ENCODE data around the gene ZC3H12C. TPM values are rescaled to one million over a fixed set of nuclear protein-coding genes. Genes with fewer than 3 reads are reported as not detected.
A peak's percentile ranks its signal among the peaks of the same experiment; 100 is the strongest.

Gene ZC3H12C
- total RNA-seq, 2 experiments from 2014 or later = 0.08 to 0.18 TPM

GRCh38 chr11:110079726-110080125 lies 13.5 kb upstream of the ZC3H12C start:
- ATAC-seq (no peak), DNase-seq (no peak)
- Mint-ChIP-seq H3K27me3 (ENCODE audit: low read depth) (peaks cover 8% of the 10 kb centered on the region), H3K4me1 (ENCODE audit: low read depth) (peaks cover 8% of the 10 kb centered on the region), H3K27ac (no peak overlapping the region), H3K9me3 (ENCODE audit: insufficient read depth) (no peaks in the 10 kb centered on the region), H3K36me3 (ENCODE audit: low read depth) (no peaks in the 10 kb centered on the region), H3K4me3 (no peak overlapping the region)
- ChIA-PET CTCF (interaction anchor here (1.1 kb wide), 1 partner anchor 374 kb away, joined by 3 read pairs; no protein-coding TSS in a partner anchor), POLR2A (no interaction called here)

GRCh38 chr11:110081462-110082376 lies 11.5 kb upstream of the ZC3H12C start:
- Mint-ChIP-seq H3K4me1 (ENCODE audit: low read depth) (peaks cover 5% of the 10 kb centered on the region), H3K27ac (no peak overlapping the region), H3K27me3 (ENCODE audit: low read depth) (peaks cover 13% of the 10 kb centered on the region), H3K36me3 (ENCODE audit: low read depth) (no peaks in the 10 kb centered on the region), H3K4me3 (no peak overlapping the region), H3K9me3 (ENCODE audit: insufficient read depth) (no peaks in the 10 kb centered on the region)
- ChIA-PET POLR2A (no interaction called here), CTCF (interaction anchor here (0.7 kb wide), 1 partner anchor 130 kb away, joined by 3 read pairs; no protein-coding TSS in a partner anchor)
- DNase-seq = no peak
- ATAC-seq = no peak

- Mint-ChIP-seq H3K36me3 (ENCODE audit: low read depth) (no peaks in the 10 kb centered on the region), H3K27ac (no peak overlapping the region), H3K4me1 (ENCODE audit: low read depth) (peaks cover 3% of the 10 kb centered on the region), H3K9me3 (ENCODE audit: insufficient read depth) (no peaks in the 10 kb centered on the region), H3K27me3 (ENCODE audit: low read depth) (peaks cover 16% of the 10 kb centered on the region), H3K4me3 (no peak overlapping the region)
- DNase-seq (no peak), ATAC-seq (no peak)
- POLR2A ChIA-PET = interaction anchor here (0.9 kb wide), 1 partner anchor 96 kb away, joined by 3 read pairs; no protein-coding TSS in a partner anchor
- CTCF ChIA-PET = no interaction called here
These were observed 10.3 kb upstream of the ZC3H12C start for GRCh38 chr11:110082899-110083298.

- Mint-ChIP-seq H3K4me3 (no peak overlapping the region), H3K27ac (no peak overlapping the region), H3K9me3 (ENCODE audit: insufficient read depth) (no peaks in the 10 kb centered on the region), H3K36me3 (ENCODE audit: low read depth) (no peaks in the 10 kb centered on the region), H3K4me1 (ENCODE audit: low read depth) (no peaks in the 10 kb centered on the region), H3K27me3 (ENCODE audit: low read depth) (peaks cover 23% of the 10 kb centered on the region)
- POLR2A ChIA-PET = no interaction called here
- ATAC-seq = no peak
- DNase-seq = no peak
- CTCF ChIA-PET = no interaction called here
These were observed 7.8 kb upstream of the ZC3H12C start for GRCh38 chr11:110085255-110085838.

GRCh38 chr11:110086892-110087309 lies 6.3 kb upstream of the ZC3H12C start:
- ChIA-PET POLR2A (no interaction called here), CTCF (no interaction called here)
- no peaks in the 10 kb centered on the region for H3K36me3 Mint-ChIP-seq (ENCODE audit: low read depth)
- ATAC-seq (no peak), DNase-seq (no peak)
- no peak overlapping the region for H3K4me3 Mint-ChIP-seq
- peaks cover under 1% of the 10 kb centered on the region for H3K4me1 Mint-ChIP-seq (ENCODE audit: low read depth)
- peaks cover 33% of the 10 kb centered on the region for H3K27me3 Mint-ChIP-seq (ENCODE audit: low read depth)
- H3K9me3 Mint-ChIP-seq (ENCODE audit: insufficient read depth) = no peaks in the 10 kb centered on the region
- no peak overlapping the region for H3K27ac Mint-ChIP-seq

- no peak overlapping the region for H3K4me3 Mint-ChIP-seq
- peaks cover 6% of the 10 kb centered on the region for H3K4me1 Mint-ChIP-seq (ENCODE audit: low read depth)
- ChIA-PET POLR2A (no interaction called here), CTCF (no interaction called here)
- H3K27ac Mint-ChIP-seq = no peak overlapping the region
- ATAC-seq (no peak), DNase-seq (no peak)
- H3K36me3 Mint-ChIP-seq (ENCODE audit: low read depth) = no peaks in the 10 kb centered on the region
- peaks cover 38% of the 10 kb centered on the region for H3K27me3 Mint-ChIP-seq (ENCODE audit: low read depth)
- no peaks in the 10 kb centered on the region for H3K9me3 Mint-ChIP-seq (ENCODE audit: insufficient read depth)
These were observed 5.2 kb upstream of the ZC3H12C start for GRCh38 chr11:110087812-110088534.

- POLR2A ChIA-PET = no interaction called here
- H3K27ac Mint-ChIP-seq = no peak overlapping the region
These were observed 4.5 kb upstream of the ZC3H12C start for GRCh38 chr11:110088535-110089344.

GRCh38 chr11:110089617-110090282 lies 3.4 kb upstream of the ZC3H12C start:
- ChIA-PET POLR2A (no interaction called here), CTCF (no interaction called here)
- Mint-ChIP-seq H3K4me3 (no peak overlapping the region), H3K9me3 (ENCODE audit: insufficient read depth) (no peaks in the 10 kb centered on the region), H3K4me1 (ENCODE audit: low read depth) (peaks cover 12% of the 10 kb centered on the region), H3K27ac (no peak overlapping the region), H3K27me3 (ENCODE audit: low read depth) (peaks cover 44% of the 10 kb centered on the region), H3K36me3 (ENCODE audit: low read depth) (no peaks in the 10 kb centered on the region)
- DNase-seq (no peak), ATAC-seq (no peak)

More at GRCh38 chr11:110088535-110089344, 4.5 kb upstream of the ZC3H12C start:
- H3K4me3 Mint-ChIP-seq = no peak overlapping the region
- ATAC-seq (no peak), DNase-seq (no peak)
- H3K4me1 Mint-ChIP-seq (ENCODE audit: low read depth) = peaks cover 8% of the 10 kb centered on the region
- H3K27me3 Mint-ChIP-seq (ENCODE audit: low read depth) = peaks cover 39% of the 10 kb centered on the region
- CTCF ChIA-PET = no interaction called here
- H3K9me3 Mint-ChIP-seq (ENCODE audit: insufficient read depth) = no peaks in the 10 kb centered on the region
- H3K36me3 Mint-ChIP-seq (ENCODE audit: low read depth) = no peaks in the 10 kb centered on the region

GRCh38 chr11:110090466-110091026 lies 2.6 kb upstream of the ZC3H12C start:
- ATAC-seq = no peak
- Mint-ChIP-seq H3K27me3 (ENCODE audit: low read depth) (peaks cover 47% of the 10 kb centered on the region), H3K4me3 (no peak overlapping the region), H3K36me3 (ENCODE audit: low read depth) (no peaks in the 10 kb centered on the region), H3K27ac (no peak overlapping the region), H3K4me1 (ENCODE audit: low read depth) (peaks cover 12% of the 10 kb centered on the region), H3K9me3 (ENCODE audit: insufficient read depth) (no peaks in the 10 kb centered on the region)
- ChIA-PET CTCF (interaction anchor here (1.4 kb wide), 1 partner anchor 13 kb away, joined by 4 read pairs; no protein-coding TSS in a partner anchor), POLR2A (no interaction called here)
- DNase-seq = no peak

- Mint-ChIP-seq H3K27me3 (ENCODE audit: low read depth) (peaks cover 48% of the 10 kb centered on the region), H3K4me1 (ENCODE audit: low read depth) (peaks cover 12% of the 10 kb centered on the region), H3K9me3 (ENCODE audit: insufficient read depth) (no peaks in the 10 kb centered on the region), H3K4me3 (peak overlapping the region; percentile 72), H3K36me3 (ENCODE audit: low read depth) (no peaks in the 10 kb centered on the region), H3K27ac (no peak overlapping the region)
- ChIA-PET POLR2A (interaction anchor here (1.3 kb wide), 1 partner anchor 14 kb away, joined by 4 read pairs; no protein-coding TSS in a partner anchor), CTCF (interaction anchor here (1.2 to 1.3 kb wide), 3 partner anchors 15 to 151 kb away, joined by 3 to 4 read pairs (median 3); no protein-coding TSS in a partner anchor)
- no peak for DNase-seq
- ATAC-seq = no peak
These were observed 1.1 kb upstream of the ZC3H12C start for GRCh38 chr11:110092111-110092514.
